HG03457 (cell line): Measurements from ENCODE around the gene HLA-F.

Experiments
- ATAC-seq: cut with Tn5 transposase; IDR thresholded peaks from one replicate; pipeline ENCODE4 v1.9.1; 2021; ENCODE audit warnings: moderate number of reproducible peaks; ENCODE audit not compliant: unreplicated experiment

Gene HLA-F

GRCh38 chr6:29723666-29724588 lies 693 bp downstream of the HLA-F start:
- no peak for ATAC-seq

GRCh38 chr6:29724937-29725869 lies 2.0 kb downstream of the HLA-F start:
- no peak for ATAC-seq

- no peak for ATAC-seq
Measured at GRCh38 chr6:29726001-29726400, 2.8 kb downstream of the HLA-F start.

GRCh38 chr6:29726571-29727194 lies 3.4 kb downstream of the HLA-F start:
- ATAC-seq, result no peak

GRCh38 chr6:29727637-29728036 lies 4.4 kb downstream of the HLA-F start:
- ATAC-seq, result no peak

GRCh38 chr6:29728173-29728874 lies 5.1 kb downstream of the HLA-F start:
- no peak for ATAC-seq

GRCh38 chr6:29728875-29729270 lies 5.6 kb downstream of the HLA-F start:
- no peak for ATAC-seq

- no peak for ATAC-seq
Measured at GRCh38 chr6:29729774-29730328, 6.6 kb downstream of the HLA-F start.

GRCh38 chr6:29730575-29731126 lies 7.4 kb downstream of the HLA-F start:
- ATAC-seq, result no peak

- ATAC-seq, result no peak
Measured at GRCh38 chr6:29731281-29731680, 8.0 kb downstream of the HLA-F start.

GRCh38 chr6:29733057-29733456 lies 9.8 kb downstream of the HLA-F start:
- ATAC-seq, result no peak

GRCh38 chr6:29734046-29735018 lies 11.1 kb downstream of the HLA-F start:
- ATAC-seq, result no peak

GRCh38 chr6:29736563-29736962 lies 13.3 kb downstream of the HLA-F start:
- ATAC-seq, result no peak

- ATAC-seq, result no peak
Measured at GRCh38 chr6:29737707-29738630, 14.7 kb downstream of the HLA-F start.

GRCh38 chr6:29739136-29739881 lies 16.1 kb downstream of the HLA-F start:
- no peak for ATAC-seq

- no peak for ATAC-seq
Measured at GRCh38 chr6:29739882-29740261, 16.6 kb downstream of the HLA-F start.

- no peak for ATAC-seq
Measured at GRCh38 chr6:29741592-29741991, 18.4 kb downstream of the HLA-F start.
